ENCODE measurements around the gene MSN.
A peak's percentile ranks its signal among the peaks of the same experiment; 100 is the strongest.

DNA sequence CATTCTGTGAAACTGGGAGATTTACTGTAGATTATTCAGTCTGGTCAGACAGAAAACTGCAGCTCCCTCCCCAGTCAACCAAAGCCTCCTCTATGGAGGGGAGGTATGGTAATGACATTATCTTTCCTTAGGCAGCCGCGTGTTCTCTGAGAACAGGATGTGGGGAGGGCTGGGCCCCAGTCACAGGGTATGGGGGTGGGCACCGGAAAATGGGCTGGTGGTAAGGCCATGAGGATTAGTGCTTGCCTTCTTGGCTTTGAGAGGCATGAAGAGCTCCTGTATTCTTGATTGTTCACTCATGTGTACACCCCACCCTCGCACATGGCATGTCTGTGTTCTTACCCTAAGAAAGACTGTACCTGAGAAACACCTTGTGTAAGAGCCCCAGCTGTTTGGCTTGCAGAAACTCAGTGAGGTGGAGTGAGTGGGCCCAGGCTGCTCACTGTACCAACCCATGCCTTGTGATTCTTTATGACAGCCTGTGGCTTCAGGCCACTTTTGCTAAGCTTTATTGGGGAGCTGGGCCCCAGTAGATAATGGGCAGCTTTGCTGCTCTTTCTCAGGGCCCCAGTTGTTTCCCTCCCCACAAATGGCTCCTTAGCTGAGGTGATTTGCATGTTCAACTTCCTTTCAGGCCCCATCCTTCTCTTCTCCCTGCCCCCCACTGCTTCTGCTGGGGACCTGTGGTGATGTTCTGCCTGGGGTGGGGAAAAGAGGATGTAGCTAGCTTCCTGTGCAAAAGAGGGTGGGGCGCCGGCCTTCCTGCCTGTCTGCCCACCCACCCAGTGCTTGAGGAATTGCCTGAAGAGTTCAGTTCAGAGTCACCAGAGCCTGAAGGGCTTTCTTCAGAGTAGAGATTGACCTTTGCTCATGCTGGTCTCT lies 30.7 kb downstream of the MSN start:
- TF ChIP-seq POLR2A (IDR thresholded peaks at IDR 0.05; ENCODE audit: low read depth, low read length), result no peak
- TF ChIP-seq TAF1 (IDR thresholded peaks at IDR 0.05; ENCODE audit: low read depth, low read length), result peak; percentile 15; the same call in 1 of the 2 replicates
